Upper lobe of right lung (tissue), 1 donor: ENCODE data around the gene KANSL1. TPM values are rescaled to one million over a fixed set of nuclear protein-coding genes. Genes with fewer than 3 reads are reported as not detected.

Experiments used
- ATAC-seq: fragments of 200-7000 bp; cut with Tn5 transposase; one replicate; pipeline ENCODE4 v1.9.1; 2020; ENCODE audit warnings: mild to moderate bottlenecking, moderate library complexity
- DNase-seq: peaks from one replicate; pipeline ENCODE4 v3.0.0-alpha.2; 2020
- H3K27ac ChIP-seq: fragments of 200-600 bp; one replicate; pipeline ENCODE4 v1.8.0; 2022
- H3K27me3 ChIP-seq: fragments of 200-600 bp; one replicate; pipeline ENCODE4 v1.8.0; 2022; ENCODE audit warnings: mild to moderate bottlenecking
- H3K36me3 ChIP-seq: fragments of 200-600 bp; one replicate; pipeline ENCODE4 v1.8.0; 2022
- H3K4me1 ChIP-seq: fragments of 200-600 bp; one replicate; pipeline ENCODE4 v1.8.0; 2022
- H3K4me3 ChIP-seq: fragments of 200-600 bp; one replicate; pipeline ENCODE4 v1.8.0; 2022; ENCODE audit warnings: mild to moderate bottlenecking
- H3K9me3 ChIP-seq: fragments of 200-600 bp; one replicate; pipeline ENCODE4 v1.8.0; 2022
- intact Hi-C: fragments of 100-400 bp; cut with DNase I; formaldehyde crosslinking; loops from one replicate; pipeline ENCODE4 v1.11.0; 2022
- total RNA-seq: library from RNA; stranded (reverse); fragmentation: NEBNext Ultra II Directional; extraction: Animal tissue kit (Norgen Biotek cat#: 25700); gene quantifications from one replicate; pipeline ENCODE4 v1.2.1, GENCODE V29; 2021
- TF ChIP-seq, protein P1 (sequence below): fragments of 200-600 bp; IDR thresholded peaks from one replicate; pipeline ENCODE4 v1.8.0; 2022; ENCODE audit warnings: antibody characterized with exemption
- donor health status: DM: no; HTN: yes; CAD: no; lungs with severe emphysema.

Gene KANSL1
- total RNA-seq, 1 donor from 2014 or later: 69.8 TPM

- no peak overlapping the region for H3K4me3 ChIP-seq
- intact Hi-C loops: no loop called here
- no peaks in the 10 kb centered on the region for H3K27me3 ChIP-seq
- no peaks in the 10 kb centered on the region for H3K4me1 ChIP-seq
- H3K27ac ChIP-seq: no peak overlapping the region
- DNase-seq (no peak), ATAC-seq (no peak)
- TF ChIP-seq, protein P1, sequence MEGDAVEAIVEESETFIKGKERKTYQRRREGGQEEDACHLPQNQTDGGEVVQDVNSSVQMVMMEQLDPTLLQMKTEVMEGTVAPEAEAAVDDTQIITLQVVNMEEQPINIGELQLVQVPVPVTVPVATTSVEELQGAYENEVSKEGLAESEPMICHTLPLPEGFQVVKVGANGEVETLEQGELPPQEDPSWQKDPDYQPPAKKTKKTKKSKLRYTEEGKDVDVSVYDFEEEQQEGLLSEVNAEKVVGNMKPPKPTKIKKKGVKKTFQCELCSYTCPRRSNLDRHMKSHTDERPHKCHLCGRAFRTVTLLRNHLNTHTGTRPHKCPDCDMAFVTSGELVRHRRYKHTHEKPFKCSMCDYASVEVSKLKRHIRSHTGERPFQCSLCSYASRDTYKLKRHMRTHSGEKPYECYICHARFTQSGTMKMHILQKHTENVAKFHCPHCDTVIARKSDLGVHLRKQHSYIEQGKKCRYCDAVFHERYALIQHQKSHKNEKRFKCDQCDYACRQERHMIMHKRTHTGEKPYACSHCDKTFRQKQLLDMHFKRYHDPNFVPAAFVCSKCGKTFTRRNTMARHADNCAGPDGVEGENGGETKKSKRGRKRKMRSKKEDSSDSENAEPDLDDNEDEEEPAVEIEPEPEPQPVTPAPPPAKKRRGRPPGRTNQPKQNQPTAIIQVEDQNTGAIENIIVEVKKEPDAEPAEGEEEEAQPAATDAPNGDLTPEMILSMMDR: no peak
- no peaks in the 10 kb centered on the region for H3K36me3 ChIP-seq
- H3K9me3 ChIP-seq: no peaks in the 10 kb centered on the region
Observed at GRCh38 chr17:45993962-45994627, 199.1 kb downstream of the KANSL1 start.

GRCh38 chr17:45992904-45993303, 200.3 kb downstream of the KANSL1 start:
- H3K36me3 ChIP-seq: no peaks in the 10 kb centered on the region
- no peaks in the 10 kb centered on the region for H3K27me3 ChIP-seq
- intact Hi-C loops: no loop called here
- no peak overlapping the region for H3K4me3 ChIP-seq
- no peaks in the 10 kb centered on the region for H3K9me3 ChIP-seq
- no peak for DNase-seq
- H3K27ac ChIP-seq: no peak overlapping the region
- no peak for ATAC-seq
- TF ChIP-seq, protein P1: no peak
- no peaks in the 10 kb centered on the region for H3K4me1 ChIP-seq

- Histone ChIP-seq H3K4me1 (no peaks in the 10 kb centered on the region), H3K4me3 (no peak overlapping the region), H3K9me3 (no peaks in the 10 kb centered on the region), H3K36me3 (no peaks in the 10 kb centered on the region), H3K27ac (no peak overlapping the region), H3K27me3 (no peaks in the 10 kb centered on the region)
- DNase-seq (no peak), ATAC-seq (no peak)
- intact Hi-C loops: no loop called here
- TF ChIP-seq, protein P1: no peak
Observed at GRCh38 chr17:45992175-45992574, 201.1 kb downstream of the KANSL1 start.

- no peak for DNase-seq
- TF ChIP-seq, protein P1: no peak
- Histone ChIP-seq H3K27me3 (no peaks in the 10 kb centered on the region), H3K9me3 (no peaks in the 10 kb centered on the region), H3K4me1 (no peaks in the 10 kb centered on the region), H3K36me3 (no peaks in the 10 kb centered on the region), H3K4me3 (no peak overlapping the region), H3K27ac (no peak overlapping the region)
- intact Hi-C loops: no loop called here
- no peak for ATAC-seq
Observed at GRCh38 chr17:45991341-45991740, 201.9 kb downstream of the KANSL1 start.

GRCh38 chr17:45990886-45991285, 202.3 kb downstream of the KANSL1 start:
- Histone ChIP-seq H3K4me1 (no peaks in the 10 kb centered on the region), H3K27ac (no peak overlapping the region), H3K9me3 (no peaks in the 10 kb centered on the region), H3K36me3 (no peaks in the 10 kb centered on the region), H3K27me3 (no peaks in the 10 kb centered on the region), H3K4me3 (no peak overlapping the region)
- intact Hi-C loops: no loop called here
- TF ChIP-seq, protein P1: no peak
- ATAC-seq (no peak), DNase-seq (no peak)

DNA sequence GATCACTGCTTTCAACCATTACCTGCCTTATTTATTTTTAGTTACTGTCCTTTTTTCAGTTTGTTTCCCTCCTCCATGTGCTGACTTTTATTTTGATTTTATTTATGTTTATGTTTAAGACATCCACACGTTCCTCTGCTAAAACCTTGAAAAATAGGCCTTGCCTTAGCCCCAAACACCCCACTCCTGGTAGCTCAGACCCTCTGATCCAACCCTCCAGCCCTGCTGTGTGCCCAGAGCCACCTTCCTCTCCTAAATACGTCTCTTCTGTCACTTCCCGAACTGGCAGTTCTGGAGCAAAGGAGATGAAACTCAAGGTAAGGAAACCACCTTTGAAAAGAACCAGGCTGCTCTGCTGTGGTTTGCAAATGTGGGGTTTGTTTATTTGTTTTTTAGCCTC, 203.5 kb downstream of the KANSL1 start:
- no peak overlapping the region for H3K27ac ChIP-seq
- no peaks in the 10 kb centered on the region for H3K4me1 ChIP-seq
- H3K4me3 ChIP-seq: no peak overlapping the region
- TF ChIP-seq, protein P1: no peak
- H3K9me3 ChIP-seq: no peaks in the 10 kb centered on the region
- no peak for ATAC-seq
- no peaks in the 10 kb centered on the region for H3K36me3 ChIP-seq
- no peak for DNase-seq
- intact Hi-C loops: no loop called here
- no peaks in the 10 kb centered on the region for H3K27me3 ChIP-seq
